ENCODE measurements around the gene DLGAP1. TPM values are rescaled to one million over a fixed set of nuclear protein-coding genes. Genes with fewer than 3 reads are reported as not detected.

DLGAP1 gene
- total and polyA plus RNA-seq, 2 experiments from 2014 or later, result 17.0 to 48.5 TPM

- no peak for TF ChIP-seq ZNF462 (CRISPR knock-in tag; IDR thresholded peaks at IDR 0.05)
- no peak for TF ChIP-seq EZH2phosphoT487 (IDR thresholded peaks at IDR 0.05; ENCODE audit: unreplicated experiment)
- no peak for TF ChIP-seq EZH2 (IDR thresholded peaks at IDR 0.05; ENCODE audit: low read depth, unreplicated experiment)
- TF ChIP-seq NANOG (IDR thresholded peaks at IDR 0.05; ENCODE audit: borderline replicate concordance), result no peak
- TF ChIP-seq STAT1 (IDR thresholded peaks at IDR 0.05; ENCODE audit: unreplicated experiment), result no peak
- TF ChIP-seq CREB1 (CRISPR knock-in tag; IDR thresholded peaks at IDR 0.05; ENCODE audit: low read depth), result no peak
- no peak for TF ChIP-seq ZNF331 (CRISPR knock-in tag; IDR thresholded peaks at IDR 0.05; ENCODE audit: low read depth)
- TF ChIP-seq CTCF (conservative IDR thresholded peaks at IDR 0.05; ENCODE audit: low read depth in 2 of 2), result no peak
- no peak for TF ChIP-seq JUNB (IDR thresholded peaks at IDR 0.05; ENCODE audit: unreplicated experiment)
These were observed 928.4 kb downstream of the DLGAP1 start (continued) for GRCh38 chr18:3526421-3527354.

Data from GM23338 (cell line).